DOHH2 (cell line): ENCODE data around the gene CFAP43.

Source experiments
- H3F3A ChIP-seq: fragments of 200-600 bp; sonication (generic), shearing (Covaris generic); 2 replicates; pipeline ENCODE4 v1.6.0; 2016; ENCODE audit warnings: antibody characterized with exemption, mild to moderate bottlenecking; ENCODE audit not compliant: control insufficient read depth, insufficient read depth
- H3K27ac ChIP-seq: fragments of 200-600 bp; sonication (generic); 2 replicates; pipeline ENCODE4 v1.5.1; 2014; ENCODE audit warnings: low read depth, mild to moderate bottlenecking, low read length, moderate library complexity
- H3K27me3 ChIP-seq: fragments of 200-600 bp; sonication (generic); 2 replicates; pipeline ENCODE4 v1.6.1; 2014; ENCODE audit warnings: mild to moderate bottlenecking, low read length, mixed read lengths; ENCODE audit not compliant: control insufficient read depth
- H3K36me3 ChIP-seq: fragments of 200-600 bp; sonication (generic); 2 replicates; pipeline ENCODE4 v1.6.1; 2014; ENCODE audit warnings: mild to moderate bottlenecking, low read length, moderate library complexity, mixed read lengths; ENCODE audit not compliant: control insufficient read depth
- H3K4me1 ChIP-seq: fragments of 200-600 bp; sonication (generic); 2 replicates; pipeline ENCODE4 v1.6.1; 2014; ENCODE audit warnings: mild to moderate bottlenecking, low read length, mixed read lengths; ENCODE audit not compliant: control insufficient read depth
- H3K4me2 ChIP-seq: fragments of 200-600 bp; sonication (generic); 2 replicates; pipeline ENCODE4 v1.6.0; 2014; ENCODE audit warnings: mild to moderate bottlenecking, low read length, moderate library complexity
- H3K4me3 ChIP-seq: fragments of 200-600 bp; sonication (generic); 2 replicates; pipeline ENCODE4 v1.5.1; 2014; ENCODE audit warnings: mild to moderate bottlenecking, low read length, mixed read lengths
- H3K79me2 ChIP-seq: fragments of 200-600 bp; sonication (generic); 2 replicates; pipeline ENCODE4 v1.6.1; 2014; ENCODE audit warnings: mild to moderate bottlenecking, low read length, mixed read lengths; ENCODE audit not compliant: control insufficient read depth
- H3K9me2 ChIP-seq: fragments of 200-600 bp; sonication (generic); replicated peaks from 2 replicates; pipeline ENCODE4 v1.6.1; 2014; ENCODE audit warnings: mild to moderate bottlenecking, low read length, mixed read lengths; ENCODE audit not compliant: control insufficient read depth
- H3K9me3 ChIP-seq: fragments of 200-600 bp; sonication (generic); 2 replicates; pipeline ENCODE4 v1.6.1; 2014; ENCODE audit warnings: antibody characterized with exemption, low read length, mixed read lengths; ENCODE audit not compliant: control insufficient read depth, insufficient read depth
- H4K20me1 ChIP-seq: fragments of 200-600 bp; sonication (generic); 2 replicates; pipeline ENCODE4 v1.6.0; 2014; ENCODE audit warnings: low read depth, mild to moderate bottlenecking, antibody characterized with exemption, low read length, moderate library complexity; ENCODE audit not compliant: control insufficient read depth, insufficient read depth
- CTCF ChIP-seq: fragments of 200-600 bp; sonication (generic); IDR thresholded peaks from one replicate; pipeline ENCODE4 v1.5.1; 2014; ENCODE audit warnings: antibody characterized with exemption, mild to moderate bottlenecking, low read depth, low read length; ENCODE audit not compliant: poor library complexity, severe bottlenecking
- EZH2phosphoT487 ChIP-seq: fragments of 200-600 bp; sonication (generic); IDR thresholded peaks from 2 replicates; pipeline ENCODE4 v1.6.1; 2017; ENCODE audit warnings: borderline replicate concordance, mild to moderate bottlenecking, antibody characterized with exemption, low read length, moderate library complexity, mixed read lengths

The CFAP43 gene

GRCh38 chr10:104273899-104274575 lies 41.9 kb upstream of the CFAP43 start:
- peak overlapping the region; percentile 45 for H3K4me2 ChIP-seq
- no peaks in the 10 kb centered on the region for H4K20me1 ChIP-seq
- no peak overlapping the region for H3K27ac ChIP-seq
- H3K4me3 ChIP-seq: no peak overlapping the region
- TF ChIP-seq CTCF: no peak
- no peak for TF ChIP-seq EZH2phosphoT487
- H3K79me2 ChIP-seq: no peaks in the 10 kb centered on the region
- peaks cover 13% of the 10 kb centered on the region for H3K27me3 ChIP-seq
- H3K36me3 ChIP-seq: no peaks in the 10 kb centered on the region
- peaks cover 10% of the 10 kb centered on the region for H3K4me1 ChIP-seq
- no peaks in the 10 kb centered on the region for H3K9me3 ChIP-seq
- H3F3A ChIP-seq: peaks cover 5% of the 10 kb centered on the region
- no peaks in the 10 kb centered on the region for H3K9me2 ChIP-seq

- TF ChIP-seq EZH2phosphoT487 (no peak), CTCF (no peak)
- Histone ChIP-seq H3K4me2 (no peak overlapping the region), H3K9me2 (no peaks in the 10 kb centered on the region), H4K20me1 (no peaks in the 10 kb centered on the region), H3K27ac (no peak overlapping the region), H3K36me3 (peaks cover 4% of the 10 kb centered on the region), H3K79me2 (peaks cover 4% of the 10 kb centered on the region), H3K4me1 (peaks cover 10% of the 10 kb centered on the region), H3K4me3 (no peak overlapping the region), H3K9me3 (no peaks in the 10 kb centered on the region), H3K27me3 (peaks cover 13% of the 10 kb centered on the region), H3F3A (peaks cover 5% of the 10 kb centered on the region)
Measured at GRCh38 chr10:104273286-104273685, 41.1 kb upstream of the CFAP43 start.

- Histone ChIP-seq H3K9me2 (no peaks in the 10 kb centered on the region), H4K20me1 (no peaks in the 10 kb centered on the region), H3K4me1 (peaks cover 17% of the 10 kb centered on the region), H3K36me3 (peaks cover 47% of the 10 kb centered on the region), H3K27ac (peak within 1 kb of the TSS; percentile 34; the same call in 1 of the 2 replicates), H3K4me2 (peak within 1 kb of the TSS; percentile 68), H3K9me3 (no peaks in the 10 kb centered on the region), H3F3A (peaks cover 11% of the 10 kb centered on the region), H3K79me2 (peaks cover 46% of the 10 kb centered on the region), H3K4me3 (peak within 1 kb of the TSS; percentile 81), H3K27me3 (0 out of 2 replicates have a peak, but pooled peaks cover under 1% of the 10 kb centered on the region)
- TF ChIP-seq EZH2phosphoT487: no peak
- TF ChIP-seq CTCF: no peak
Measured at GRCh38 chr10:104268713-104269645, 36.8 kb upstream of the CFAP43 start, which contains the start of gene GSTO2. Gene GSTO2, plus strand, starts transcription at chr10:104269184. Its CDS starts 5,732 bp downstream, at chr10:104274916.
